DMS 273 (cell line): ENCODE data around the gene RPS21.
"Not testable (repeated sequence)": the region's sequence is repeated elsewhere in the genome, so short reads cannot be mapped to it uniquely, and the experiment has no call there.

Experiments
- DNase-seq: peaks from one replicate; lab custom pipeline; 2025; ENCODE audit not compliant: unreplicated experiment; lab: John Stamatoyannopoulos, UW

The RPS21 gene

GRCh38 chr20:62364911-62365736, 21.8 kb upstream of the RPS21 start:
- DNase-seq = peak; percentile 47

- DNase-seq = peak; percentile 68
Measured at GRCh38 chr20:62365814-62366369, 21.0 kb upstream of the RPS21 start.

- DNase-seq = peak; percentile 52
Measured at GRCh38 chr20:62366370-62367135, 20.4 kb upstream of the RPS21 start.

GRCh38 chr20:62367136-62367632, 19.7 kb upstream of the RPS21 start, which contains the start of gene LAMA5:
LAMA5 (minus strand) TSS chr20:62367312; CDS start chr20:62367245, 67 bp downstream.
- DNase-seq = peak; percentile 72

- DNase-seq = peak; percentile 89
Measured at GRCh38 chr20:62367633-62368391, 19.1 kb upstream of the RPS21 start.

- DNase-seq = no peak
Measured at GRCh38 chr20:62368392-62368975, 18.4 kb upstream of the RPS21 start.

- peak; percentile 61 for DNase-seq
Measured at GRCh38 chr20:62368976-62369814, 17.7 kb upstream of the RPS21 start.

- no peak for DNase-seq
Measured at GRCh38 chr20:62369815-62370114, 17.1 kb upstream of the RPS21 start.

- DNase-seq = peak; percentile 72
Measured at GRCh38 chr20:62370115-62370806, 16.6 kb upstream of the RPS21 start.

- no peak for DNase-seq
Measured at GRCh38 chr20:62370807-62371587, 15.9 kb upstream of the RPS21 start.

- no peak for DNase-seq
Measured at GRCh38 chr20:62371588-62372041, 15.3 kb upstream of the RPS21 start.

GRCh38 chr20:62372042-62372993, 14.6 kb upstream of the RPS21 start:
- DNase-seq = no peak

GRCh38 chr20:62373631-62374179, 13.2 kb upstream of the RPS21 start:
- not testable (repeated sequence) for DNase-seq

- DNase-seq = peak; percentile 68
Measured at GRCh38 chr20:62374331-62375152, 12.4 kb upstream of the RPS21 start.

- peak; percentile 71 for DNase-seq
Measured at GRCh38 chr20:62376112-62377063, 10.5 kb upstream of the RPS21 start.
